Effector memory CD4-positive, alpha-beta T cell (primary cell): Measurements from ENCODE around the gene ATXN2L.

Experiments
- DNase-seq, 3 donors: peaks; one replicate each; pipeline ENCODE4 v3.0.0-alpha.2; 2020
- H3K27ac ChIP-seq: 2 replicates; pipeline ENCODE4 v1.7.0; 2013; ENCODE audit warnings: mild to moderate bottlenecking, low read length, moderate library complexity; ENCODE audit not compliant: insufficient read depth, poor library complexity, severe bottlenecking
- H3K27me3 ChIP-seq: replicated peaks from 2 replicates; pipeline ENCODE4 v1.7.0; 2013; ENCODE audit warnings: mild to moderate bottlenecking, low read length; ENCODE audit not compliant: insufficient read depth, control insufficient read depth, poor library complexity, severe bottlenecking
- H3K36me3 ChIP-seq: 2 replicates; pipeline ENCODE4 v1.7.0; 2013; ENCODE audit warnings: mild to moderate bottlenecking, low read length, moderate library complexity; ENCODE audit not compliant: control insufficient read depth, insufficient read depth
- H3K4me1 ChIP-seq: 2 replicates; pipeline ENCODE4 v1.7.0; 2013; ENCODE audit warnings: low read length, mild to moderate bottlenecking; ENCODE audit not compliant: control insufficient read depth, insufficient read depth, poor library complexity, severe bottlenecking
- H3K4me3 ChIP-seq: 2 replicates; pipeline ENCODE4 v1.7.0; 2013; ENCODE audit warnings: low read length, low read depth, mild to moderate bottlenecking; ENCODE audit not compliant: insufficient read depth, poor library complexity, severe bottlenecking
- H3K9me3 ChIP-seq: 2 replicates; pipeline ENCODE4 v1.7.0; 2013; ENCODE audit warnings: mild to moderate bottlenecking, low read length, moderate library complexity; ENCODE audit not compliant: control insufficient read depth

ATXN2L gene

GRCh38 chr16:28823873-28824716 is 1.3 kb downstream of the ATXN2L start:
- Histone ChIP-seq H3K4me3 (peak overlapping the region; percentile 96), H3K27me3 (no peaks in the 10 kb centered on the region), H3K4me1 (peaks cover 17% of the 10 kb centered on the region), H3K36me3 (peaks cover 35% of the 10 kb centered on the region), H3K27ac (peak overlapping the region; percentile 99), H3K9me3 (no peaks in the 10 kb centered on the region)
- DNase-seq = peak; percentile 93 to 97 (median 96)

GRCh38 chr16:28824717-28824973 is 1.8 kb downstream of the ATXN2L start:
- Histone ChIP-seq H3K9me3 (no peaks in the 10 kb centered on the region), H3K4me3 (peak overlapping the region; percentile 96), H3K36me3 (peaks cover 40% of the 10 kb centered on the region), H3K27me3 (no peaks in the 10 kb centered on the region), H3K27ac (peak overlapping the region; percentile 99), H3K4me1 (peaks cover 17% of the 10 kb centered on the region)
- no peak for DNase-seq

DNA sequence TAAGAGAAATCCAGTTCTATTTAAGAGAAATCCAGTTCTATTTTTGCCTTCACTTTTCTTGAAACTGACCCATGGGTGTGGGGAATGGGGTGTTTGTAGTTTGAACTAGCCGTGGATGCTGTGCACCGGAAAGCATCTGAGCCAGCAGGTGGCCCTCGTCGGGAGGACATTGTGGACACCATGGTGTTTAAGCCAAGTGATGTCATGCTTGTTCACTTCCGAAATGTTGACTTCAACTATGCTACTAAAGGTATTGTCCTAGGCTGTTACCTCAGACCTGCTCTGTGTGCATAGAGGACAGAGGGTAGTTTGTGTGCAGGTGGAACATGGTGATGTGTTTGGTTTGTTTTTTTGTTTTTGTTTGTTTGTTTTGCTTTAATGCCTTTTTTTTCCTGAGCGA is 3.3 kb downstream of the ATXN2L start:
- Histone ChIP-seq H3K36me3 (peaks cover 55% of the 10 kb centered on the region), H3K4me3 (no peak overlapping the region), H3K27me3 (no peaks in the 10 kb centered on the region), H3K9me3 (no peaks in the 10 kb centered on the region), H3K27ac (no peak overlapping the region), H3K4me1 (peaks cover 17% of the 10 kb centered on the region)
- DNase-seq = no peak

DNA sequence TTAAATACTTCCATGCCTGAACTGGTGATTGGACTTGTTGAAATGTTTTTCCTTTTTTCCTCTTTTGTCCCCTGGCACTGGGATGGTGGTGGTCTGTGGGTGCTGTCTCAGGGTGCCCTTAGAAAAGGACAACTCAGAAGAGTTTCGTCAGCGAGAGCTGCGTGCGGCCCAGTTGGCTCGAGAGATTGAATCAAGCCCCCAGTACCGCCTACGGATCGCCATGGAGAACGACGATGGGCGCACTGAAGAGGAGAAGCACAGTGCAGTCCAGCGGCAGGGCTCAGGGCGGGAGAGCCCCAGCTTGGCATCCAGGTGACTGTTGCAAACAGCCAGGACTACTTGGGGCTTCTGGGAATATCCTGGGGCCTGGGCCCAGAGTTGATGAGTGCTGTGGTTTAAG is 6.9 kb downstream of the ATXN2L start:
- Histone ChIP-seq H3K4me3 (no peak overlapping the region), H3K36me3 (peaks cover 91% of the 10 kb centered on the region), H3K27me3 (no peaks in the 10 kb centered on the region), H3K4me1 (peaks cover 8% of the 10 kb centered on the region), H3K9me3 (no peaks in the 10 kb centered on the region), H3K27ac (no peak overlapping the region)
- no peak for DNase-seq

DNA sequence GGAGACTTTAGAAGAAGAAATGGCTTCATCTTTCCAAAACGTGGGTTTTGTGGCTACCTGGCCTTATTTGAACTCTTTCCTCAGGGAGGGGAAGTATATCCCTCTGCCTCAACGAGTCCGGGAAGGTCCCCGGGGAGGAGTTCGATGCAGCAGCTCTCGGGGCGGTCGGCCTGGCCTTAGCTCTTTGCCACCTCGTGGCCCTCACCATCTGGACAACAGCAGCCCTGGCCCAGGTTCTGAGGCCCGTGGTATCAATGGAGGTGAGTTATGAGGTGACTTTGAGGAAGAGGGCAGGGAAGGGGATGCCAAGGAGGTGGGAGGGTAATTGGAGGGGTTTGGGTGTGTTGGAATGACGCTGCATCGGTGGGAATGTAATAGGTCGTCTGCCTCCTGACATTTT is 7.7 kb downstream of the ATXN2L start:
- Histone ChIP-seq H3K27ac (no peak overlapping the region), H3K27me3 (no peaks in the 10 kb centered on the region), H3K9me3 (no peaks in the 10 kb centered on the region), H3K4me1 (peaks cover under 1% of the 10 kb centered on the region), H3K36me3 (peaks cover 96% of the 10 kb centered on the region), H3K4me3 (no peak overlapping the region)
- no peak for DNase-seq

DNA sequence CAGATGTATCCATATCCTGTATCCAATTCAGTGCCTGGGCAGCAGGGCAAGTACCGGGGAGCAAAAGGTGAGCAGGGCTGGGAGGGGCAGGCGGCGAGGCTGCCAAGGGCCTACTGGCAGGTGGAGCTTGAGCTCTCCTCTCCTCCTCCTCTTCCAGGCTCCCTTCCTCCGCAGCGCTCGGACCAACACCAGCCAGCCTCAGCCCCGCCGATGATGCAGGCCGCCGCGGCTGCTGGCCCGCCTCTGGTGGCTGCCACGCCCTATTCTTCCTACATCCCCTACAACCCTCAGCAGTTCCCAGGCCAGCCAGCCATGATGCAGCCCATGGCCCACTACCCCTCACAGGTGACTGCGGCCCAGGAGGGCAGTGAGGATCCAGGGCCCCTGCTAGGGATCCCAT is 11.6 kb downstream of the ATXN2L start:
- Histone ChIP-seq H3K27me3 (no peaks in the 10 kb centered on the region), H3K36me3 (peaks cover 88% of the 10 kb centered on the region), H3K27ac (no peak overlapping the region), H3K4me1 (no peaks in the 10 kb centered on the region), H3K4me3 (no peak overlapping the region), H3K9me3 (no peaks in the 10 kb centered on the region)
- no peak for DNase-seq

- H3K4me3 ChIP-seq = no peak overlapping the region
These were observed 12.4 kb downstream of the ATXN2L start for GRCh38 chr16:28834873-28835863.

DNA sequence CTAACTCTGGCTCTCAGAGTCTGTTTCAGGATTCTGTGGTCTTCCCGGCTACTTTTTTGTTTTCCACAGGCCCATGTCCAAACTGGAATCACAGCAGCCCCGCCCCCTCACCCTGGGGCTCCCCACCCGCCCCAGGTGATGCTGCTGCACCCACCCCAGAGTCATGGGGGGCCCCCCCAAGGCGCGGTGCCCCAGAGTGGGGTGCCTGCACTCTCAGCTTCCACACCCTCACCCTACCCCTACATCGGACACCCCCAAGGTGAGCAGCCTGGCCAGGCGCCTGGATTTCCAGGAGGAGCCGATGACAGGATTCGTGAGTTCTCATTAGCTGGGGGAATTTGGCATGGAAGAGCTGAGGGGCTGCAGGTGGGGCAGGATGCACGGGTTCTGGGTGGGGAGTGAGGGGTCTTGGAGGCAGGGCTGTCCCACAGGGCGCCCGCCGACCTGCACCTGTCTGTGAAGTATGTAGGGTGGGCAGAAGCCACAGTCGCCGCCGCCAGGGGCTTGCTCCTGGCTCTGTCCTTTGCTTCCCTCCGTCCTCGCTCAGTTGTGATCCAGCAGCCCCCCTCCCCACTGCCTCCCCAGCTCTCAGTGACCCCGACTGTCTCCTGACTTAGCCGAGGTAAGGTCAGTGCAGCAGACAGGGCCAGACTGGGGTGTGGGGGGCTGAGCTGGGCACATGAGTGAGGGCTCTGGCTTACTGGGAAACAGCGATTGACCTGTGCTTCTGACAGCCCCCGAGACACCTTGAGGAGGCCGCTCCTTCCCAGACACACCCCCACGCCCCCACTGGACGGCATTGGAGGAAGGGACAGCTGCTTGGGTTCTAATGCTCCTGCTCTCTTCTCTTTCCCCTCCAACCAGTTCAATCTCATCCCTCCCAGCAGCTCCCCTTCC is 13.3 kb downstream of the ATXN2L start:
- H3K4me1 ChIP-seq = no peaks in the 10 kb centered on the region
- no peak overlapping the region for H3K4me3 ChIP-seq
- H3K36me3 ChIP-seq = peaks cover 71% of the 10 kb centered on the region
- no peaks in the 10 kb centered on the region for H3K9me3 ChIP-seq
- no peak overlapping the region for H3K27ac ChIP-seq
- H3K27me3 ChIP-seq = no peaks in the 10 kb centered on the region
- no peak for DNase-seq

More at GRCh38 chr16:28834873-28835863, 12.4 kb downstream of the ATXN2L start:
- DNase-seq = no peak
- no peaks in the 10 kb centered on the region for H3K4me1 ChIP-seq
- peaks cover 80% of the 10 kb centered on the region for H3K36me3 ChIP-seq
- no peak overlapping the region for H3K27ac ChIP-seq
- H3K27me3 ChIP-seq = no peaks in the 10 kb centered on the region
- no peaks in the 10 kb centered on the region for H3K9me3 ChIP-seq

DNA sequence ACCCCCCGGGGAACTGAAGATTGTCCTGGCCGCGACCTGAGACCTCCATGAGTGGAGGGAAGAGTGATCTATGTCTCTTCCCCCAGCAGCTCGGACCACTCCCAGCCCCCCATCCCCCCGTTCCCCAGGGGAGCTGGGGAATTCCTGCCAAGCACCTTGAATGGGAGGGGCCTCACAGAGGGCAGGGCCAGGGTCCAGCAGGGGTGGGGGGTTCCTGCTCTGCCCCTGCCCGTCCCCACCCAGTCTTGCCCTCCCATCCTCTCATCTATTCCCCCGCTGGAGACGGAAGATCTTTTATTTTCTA is 13.9 kb downstream of the ATXN2L start:
- peaks cover 65% of the 10 kb centered on the region for H3K36me3 ChIP-seq
- H3K4me3 ChIP-seq = no peak overlapping the region
- no peaks in the 10 kb centered on the region for H3K27me3 ChIP-seq
- no peaks in the 10 kb centered on the region for H3K4me1 ChIP-seq
- H3K9me3 ChIP-seq = no peaks in the 10 kb centered on the region
- H3K27ac ChIP-seq = no peak overlapping the region
- no peak for DNase-seq
